ENCODE measurements around the gene TCEAL9.
"Not testable (repeated sequence)": the region's sequence is repeated elsewhere in the genome, so short reads cannot be mapped to it uniquely, and the experiment has no call there.

The TCEAL9 gene

GRCh38 chrX:103373581-103373980 lies 17.3 kb downstream of the TCEAL9 start:
- no peak for DNase-seq (ENCODE audit: low read depth in 2 of 2)

DNA sequence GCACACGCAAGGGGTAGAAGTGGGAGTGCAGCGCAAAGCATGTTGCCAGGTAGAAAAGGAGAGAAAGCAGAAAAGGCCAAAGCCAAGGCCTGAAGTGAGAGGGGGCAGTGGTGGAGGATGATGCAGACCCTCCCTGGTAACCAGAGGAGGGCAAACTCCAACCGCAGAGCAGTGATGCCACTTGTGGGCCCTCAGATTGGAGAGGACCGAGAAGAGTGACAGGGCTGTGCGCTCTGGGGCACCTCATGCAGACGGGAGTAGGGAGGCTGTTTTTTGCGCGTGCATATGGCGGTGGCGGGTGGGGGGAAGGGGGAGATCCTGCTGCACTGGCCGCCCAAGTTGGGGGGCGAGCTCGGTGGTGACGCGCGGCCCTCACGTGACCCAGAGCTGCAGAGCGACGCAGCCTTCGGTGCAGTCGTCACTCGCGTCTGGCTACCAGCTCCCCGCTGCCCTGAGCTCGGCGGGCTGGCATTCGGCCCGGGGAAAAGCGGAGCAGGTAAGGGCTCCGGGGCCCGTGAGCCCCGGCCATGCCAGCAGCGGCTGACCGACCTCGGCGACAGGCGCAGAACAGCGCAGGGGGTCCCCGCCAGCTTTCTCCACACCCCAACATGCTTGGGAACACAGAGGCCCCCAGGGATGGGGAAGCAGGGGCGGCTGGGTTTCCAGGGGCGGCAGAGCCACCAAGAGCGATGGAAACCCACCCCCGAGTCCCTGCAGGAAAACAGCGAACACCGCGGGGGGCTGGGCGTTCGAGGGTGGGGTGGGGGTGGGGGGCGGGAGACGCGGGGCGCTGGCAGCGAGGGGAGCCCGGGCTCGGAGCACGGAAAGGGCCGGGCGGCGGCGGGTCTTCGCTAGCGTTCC lies 20.0 kb downstream of the TCEAL9 start, which contains the start of gene BEX3:
TSS of gene BEX3 (plus strand) at position 421 of the 861 bp plus-strand sequence. CDS start 984 bp downstream, outside the sequence.
- DNase-seq (ENCODE audit: low read depth in 2 of 2) = no peak

GRCh38 chrX:103376979-103377324 lies 20.6 kb downstream of the TCEAL9 start:
- DNase-seq (ENCODE audit: low read depth in 2 of 2) = no peak

DNA sequence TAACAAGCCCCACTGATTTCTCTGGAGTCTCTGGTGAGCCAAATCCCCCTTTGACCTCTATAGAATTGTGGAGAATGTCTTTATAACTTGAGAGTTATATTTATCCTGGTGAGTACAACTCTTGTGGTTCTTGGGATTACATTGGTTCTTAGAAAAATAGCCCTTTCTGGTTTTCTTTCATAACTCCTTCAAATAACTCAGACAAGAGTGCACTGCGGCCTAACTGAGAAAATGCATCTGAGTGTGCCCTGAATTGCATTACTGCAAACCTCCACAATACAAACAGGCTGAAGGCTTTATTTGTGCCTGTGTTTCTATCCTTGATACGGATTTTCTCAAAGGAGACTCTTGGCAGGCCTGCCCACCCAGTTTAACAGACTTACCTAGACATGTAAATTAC lies 22.7 kb downstream of the TCEAL9 start:
- DNase-seq (ENCODE audit: low read depth in 2 of 2) = no peak

DNA sequence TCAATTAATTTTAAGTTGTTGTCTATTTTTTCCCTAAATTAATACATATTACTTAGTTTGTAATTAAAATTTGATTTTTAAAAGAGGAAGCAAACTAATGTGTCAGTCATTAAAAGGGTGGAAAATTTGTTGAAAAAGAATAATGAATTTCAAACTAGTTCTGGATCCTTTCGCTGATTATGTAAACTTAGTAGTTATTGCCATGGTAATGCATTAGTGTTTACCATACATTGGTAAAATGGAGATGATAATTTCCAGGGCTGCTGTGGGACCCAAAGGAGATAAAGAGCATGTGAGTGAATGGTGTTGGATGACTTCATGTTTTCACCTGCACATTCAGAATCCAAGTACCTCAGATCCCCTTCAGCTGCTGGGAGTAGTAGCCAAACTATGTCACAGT lies 26.6 kb downstream of the TCEAL9 start:
- DNase-seq (ENCODE audit: low read depth in 2 of 2) = no peak

GRCh38 chrX:103384672-103385071 lies 28.4 kb downstream of the TCEAL9 start:
- no peak for DNase-seq (ENCODE audit: low read depth in 2 of 2)

- not testable (repeated sequence) for DNase-seq (ENCODE audit: low read depth in 2 of 2)
These were observed 29.1 kb downstream of the TCEAL9 start for GRCh38 chrX:103385283-103385830.

DNA sequence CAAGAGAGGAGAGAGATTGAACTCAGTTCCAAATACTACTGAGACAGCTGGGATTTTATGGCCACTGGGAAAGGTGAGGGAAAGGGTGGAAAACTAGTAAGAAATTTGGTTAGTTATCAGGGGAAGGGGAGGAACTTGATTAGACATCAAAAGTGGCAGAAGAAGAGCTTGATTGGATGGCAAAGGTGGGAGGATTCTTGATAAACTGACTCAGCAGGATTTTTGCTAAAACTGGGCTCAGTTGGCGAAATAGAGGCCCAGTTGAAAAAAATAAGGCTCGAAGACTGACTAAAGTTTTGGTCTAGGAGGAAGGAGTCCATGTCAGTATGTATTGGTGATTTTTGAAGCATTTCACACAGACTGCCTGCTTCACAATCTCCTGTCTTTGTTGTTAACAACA lies 30.0 kb downstream of the TCEAL9 start:
- no peak for DNase-seq (ENCODE audit: low read depth in 2 of 2)

- no peak for DNase-seq (ENCODE audit: low read depth in 2 of 2)
These were observed 37.2 kb downstream of the TCEAL9 start for GRCh38 chrX:103393487-103393886.

GRCh38 chrX:103396186-103396585 lies 39.9 kb downstream of the TCEAL9 start:
- DNase-seq (ENCODE audit: low read depth in 2 of 2) = no peak

DNA sequence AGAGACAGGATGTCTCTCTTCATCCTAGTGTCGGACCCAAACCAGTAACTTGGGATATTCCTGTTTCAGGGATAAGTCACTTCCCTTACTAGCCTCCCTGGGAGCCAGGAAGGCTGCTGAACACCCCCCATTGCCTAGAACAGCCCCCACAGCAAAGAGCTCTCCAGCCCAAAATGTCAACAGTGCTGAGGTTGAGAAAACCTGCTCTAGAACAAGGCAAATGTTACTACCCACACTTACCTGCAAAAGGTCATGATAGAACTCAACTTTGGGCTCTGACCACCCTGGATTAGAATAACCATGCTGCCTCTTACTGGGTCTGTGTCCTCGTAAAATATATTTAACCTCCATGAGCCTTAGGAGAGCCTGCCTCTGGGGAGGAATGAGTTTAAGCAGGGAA lies 40.4 kb downstream of the TCEAL9 start:
- no peak for DNase-seq (ENCODE audit: low read depth in 2 of 2)

DNA sequence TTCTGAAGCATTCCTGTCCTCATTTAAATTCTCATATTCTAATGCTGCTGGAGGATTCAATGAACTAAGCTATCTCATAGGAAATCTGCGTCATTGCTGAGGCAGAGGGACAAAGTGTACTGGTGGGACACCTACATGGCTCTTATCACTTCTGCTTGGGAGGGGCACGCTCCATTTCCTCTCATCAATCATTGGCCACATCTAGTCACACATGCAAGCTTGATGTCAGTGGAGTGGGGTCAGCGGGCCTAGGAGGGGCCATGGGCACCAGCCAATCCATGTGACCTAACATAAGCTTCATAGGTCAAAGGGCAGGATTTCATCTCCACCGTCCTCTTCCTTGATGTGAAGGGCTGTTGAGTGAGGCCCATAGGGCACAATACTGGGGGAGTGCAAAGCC lies 41.4 kb downstream of the TCEAL9 start:
- DNase-seq (ENCODE audit: low read depth in 2 of 2) = no peak

GRCh38 chrX:103398421-103398864 lies 42.1 kb downstream of the TCEAL9 start:
- no peak for DNase-seq (ENCODE audit: low read depth in 2 of 2)

DNA sequence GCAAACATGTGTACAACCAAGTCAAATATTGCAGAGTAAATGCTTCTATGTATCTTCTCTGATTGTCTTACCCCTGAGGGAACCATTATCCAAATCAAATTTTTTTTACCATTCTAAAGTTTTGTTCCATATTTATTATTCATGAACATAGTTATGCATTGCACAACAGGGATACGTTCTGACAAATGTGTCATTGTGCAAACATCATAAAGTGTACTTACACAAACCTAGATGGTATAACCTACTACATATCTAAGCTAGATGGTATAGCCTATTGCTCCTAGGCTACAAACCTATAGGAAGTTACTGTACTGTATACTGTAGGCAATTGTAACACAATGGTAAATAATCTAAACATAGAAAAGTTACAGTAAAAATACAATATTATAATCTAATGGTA lies 43.4 kb downstream of the TCEAL9 start:
- no peak for DNase-seq (ENCODE audit: low read depth in 2 of 2)

- DNase-seq (ENCODE audit: low read depth in 2 of 2) = no peak
These were observed 44.6 kb downstream of the TCEAL9 start for GRCh38 chrX:103400931-103401330.

DNA sequence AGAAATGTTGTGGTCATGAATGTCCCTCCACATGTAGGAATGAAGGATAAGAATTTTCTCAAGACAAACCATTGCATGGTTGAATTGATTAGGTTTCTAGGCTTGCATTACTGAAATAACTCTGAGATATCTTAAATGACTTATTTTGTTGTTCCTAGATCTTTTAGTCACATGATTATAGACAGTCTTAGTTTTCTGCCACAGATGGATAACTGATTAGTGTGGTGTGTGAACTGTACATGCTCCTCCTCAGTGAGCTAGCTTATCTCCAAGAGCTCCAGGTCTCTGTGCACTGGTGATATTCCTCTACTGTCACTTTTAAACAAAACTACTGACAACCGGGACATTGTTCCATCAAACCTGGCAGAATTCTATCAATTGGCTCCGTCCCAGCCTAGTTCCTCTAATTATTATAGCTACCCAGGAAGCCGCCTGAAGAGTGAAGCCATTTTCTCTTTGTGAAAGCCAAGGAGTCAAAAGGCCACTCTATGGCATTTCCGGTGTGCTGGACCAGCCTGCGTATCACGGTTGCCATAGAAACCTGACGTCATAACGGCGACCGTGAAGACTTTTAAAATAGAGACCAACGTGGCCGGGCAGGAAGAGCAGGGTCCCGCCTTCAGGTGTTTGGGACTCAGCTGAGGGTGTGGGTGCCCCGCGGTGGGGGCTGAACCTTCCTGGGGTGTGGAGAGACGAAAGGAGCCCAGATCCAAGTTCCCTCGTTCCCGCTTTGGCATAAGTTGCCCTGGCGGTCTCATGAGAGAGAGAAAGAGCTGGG lies 48.1 kb downstream of the TCEAL9 start:
- DNase-seq (ENCODE audit: low read depth in 2 of 2) = peak in 1 of 2 donors; percentile 8

- DNase-seq (ENCODE audit: low read depth in 2 of 2) = no peak
These were observed 48.7 kb downstream of the TCEAL9 start for GRCh38 chrX:103405009-103405333.

DNA sequence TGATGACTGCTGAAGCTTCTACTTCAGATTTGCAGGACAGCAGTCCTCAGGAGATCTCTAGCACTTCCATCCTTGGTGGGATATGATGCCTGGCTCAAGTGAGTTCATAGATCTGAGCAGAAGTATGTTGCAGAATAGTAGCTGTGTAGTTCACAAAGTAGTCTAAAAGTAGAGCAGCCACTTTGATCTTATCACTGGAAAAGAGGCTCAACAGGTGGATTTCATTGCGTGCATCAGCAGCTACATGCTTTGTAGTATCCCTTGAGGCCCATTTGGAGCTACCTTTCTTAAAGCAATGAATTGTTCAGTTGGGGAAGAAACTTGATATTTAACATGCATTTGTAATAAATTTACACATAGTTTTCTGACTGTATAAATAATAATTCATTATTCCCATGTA lies 50.0 kb downstream of the TCEAL9 start:
- DNase-seq (ENCODE audit: low read depth in 2 of 2) = no peak

GRCh38 chrX:103407776-103408175 lies 51.5 kb downstream of the TCEAL9 start:
- no peak for DNase-seq (ENCODE audit: low read depth in 2 of 2)
